ENCODE measurements around the gene ASIC2.
"Not testable (repeated sequence)": the region's sequence is repeated elsewhere in the genome, so short reads cannot be mapped to it uniquely, and the experiment has no call there.

Gene ASIC2

GRCh38 chr17:32969231-32969630, 323.9 kb downstream of the ASIC2 start:
- DNase-seq, result not testable (repeated sequence)

GRCh38 chr17:32964541-32964940, 328.6 kb downstream of the ASIC2 start:
- DNase-seq, result no peak
